SIG-M5 (cell line): ENCODE data around the gene NLRP11.

Experiments used
- DNase-seq: peaks from one replicate; lab custom pipeline; 2025; lab: John Stamatoyannopoulos, UW

The NLRP11 gene

GRCh38 chr19:55831846-55832245 lies at the start of gene NLRP11:
TSS of gene NLRP11 (minus strand) at chr19:55831999. CDS start at chr19:55818174, 13,825 bp downstream.
- no peak for DNase-seq

- DNase-seq = no peak
Observed at GRCh38 chr19:55877211-55877610, 45.4 kb upstream of the NLRP11 start.

GRCh38 chr19:55870736-55871135 lies 38.9 kb upstream of the NLRP11 start:
- DNase-seq = no peak

- DNase-seq = no peak
Observed at GRCh38 chr19:55867101-55867500, 35.3 kb upstream of the NLRP11 start.

GRCh38 chr19:55866521-55866920 lies 34.7 kb upstream of the NLRP11 start:
- no peak for DNase-seq

GRCh38 chr19:55858969-55859368 lies 27.2 kb upstream of the NLRP11 start:
- no peak for DNase-seq

- no peak for DNase-seq
Observed at GRCh38 chr19:55858401-55858800, 26.6 kb upstream of the NLRP11 start.

- DNase-seq = no peak
Observed at GRCh38 chr19:55857974-55858373, 26.2 kb upstream of the NLRP11 start.

- no peak for DNase-seq
Observed at GRCh38 chr19:55857149-55857548, 25.4 kb upstream of the NLRP11 start.

- DNase-seq = no peak
Observed at GRCh38 chr19:55855160-55855559, 23.4 kb upstream of the NLRP11 start.

GRCh38 chr19:55838906-55839305 lies 7.1 kb upstream of the NLRP11 start:
- no peak for DNase-seq

- DNase-seq = no peak
Observed at GRCh38 chr19:55838251-55838650, 6.5 kb upstream of the NLRP11 start.

GRCh38 chr19:55836340-55836739 lies 4.5 kb upstream of the NLRP11 start, which contains the start of gene NLRP4:
TSS of gene NLRP4 (plus strand) at chr19:55836540. CDS start at chr19:55852081, 15,541 bp downstream.
- DNase-seq = no peak

GRCh38 chr19:55832676-55833075 lies 877 bp upstream of the NLRP11 start:
- DNase-seq = no peak

GRCh38 chr19:55830656-55831055 lies 1.1 kb downstream of the NLRP11 start:
- DNase-seq = no peak

GRCh38 chr19:55820037-55820436 lies 11.8 kb downstream of the NLRP11 start:
- no peak for DNase-seq

GRCh38 chr19:55813906-55814305 lies 17.9 kb downstream of the NLRP11 start:
- no peak for DNase-seq

GRCh38 chr19:55812449-55812848 lies 19.4 kb downstream of the NLRP11 start:
- DNase-seq = no peak

GRCh38 chr19:55811340-55811739 lies 20.5 kb downstream of the NLRP11 start:
- DNase-seq = no peak

GRCh38 chr19:55809381-55810058 lies 22.3 kb downstream of the NLRP11 start:
- DNase-seq = no peak

GRCh38 chr19:55802281-55802680 lies 29.5 kb downstream of the NLRP11 start:
- DNase-seq = no peak

GRCh38 chr19:55801416-55801815 lies 30.4 kb downstream of the NLRP11 start:
- DNase-seq = no peak

- no peak for DNase-seq
Observed at GRCh38 chr19:55795021-55795420, 36.8 kb downstream of the NLRP11 start.

- no peak for DNase-seq
Observed at GRCh38 chr19:55781112-55781511, 50.7 kb downstream of the NLRP11 start.
